Endothelial cell of umbilical vein (primary cell): ENCODE data around the gene LOXL3. TPM values are rescaled to one million over a fixed set of nuclear protein-coding genes. Genes with fewer than 3 reads are reported as not detected.

Experiments used
- BruUV-seq: library from RNA; stranded (reverse); fragments of 400-500 nt; replicated peaks from 2 replicates; lab custom pipeline; 2021; lab: Mats Ljungman, UMichigan
- CTCF ChIA-PET: fragments of 300-600, 350-600 bp; sonication (Branson Sonifier 250); formaldehyde crosslinking; loops from one replicate; lab custom pipeline; 2021; ENCODE audit warnings: antibody characterized with exemption, inconsistent platforms; lab: Charles Lee
- POLR2A ChIA-PET: fragments of 300-600, 350-600 bp; sonication (Branson Sonifier 250); formaldehyde crosslinking; loops from one replicate; lab custom pipeline; 2021; ENCODE audit warnings: antibody characterized with exemption, inconsistent platforms; lab: Charles Lee
- DNase-seq: peaks from one replicate; pipeline ENCODE4 v3.0.0-alpha.2; 2011; ENCODE audit warnings: low read depth, low spot score
- FAIRE-seq: peaks from 2 replicates; lab custom pipeline; 2011; peaks lifted over from hg19 to GRCh38; lab: Jason Lieb, UNC
- H2AFZ ChIP-seq: 2 replicates; pipeline ENCODE4 v1.6.0; 2012; ENCODE audit warnings: low read depth, low read length, control low read depth, inconsistent platforms
- H3K27ac ChIP-seq: 2 replicates; pipeline ENCODE4 v1.5.1; 2011; ENCODE audit warnings: low read depth, mild to moderate bottlenecking, control low read depth, low read length, moderate library complexity; ENCODE audit not compliant: insufficient read depth
- H3K27me3 ChIP-seq, 2 experiments: 2 replicates each; pipeline versions ENCODE4 v1.6.0 to v1.6.1; 2011; ENCODE audit warnings: low read length in 2 of 2, mixed read lengths in 1 of 2; ENCODE audit not compliant: control insufficient read depth in 2 of 2, insufficient read depth in 2 of 2
- H3K36me3 ChIP-seq, 2 experiments: 2 replicates in 1 of 2; 3 replicates in 1 of 2; pipeline ENCODE4 v1.5.1; 2011; ENCODE audit warnings: low read length in 2 of 2, mild to moderate bottlenecking in 1 of 2, moderate library complexity in 1 of 2; ENCODE audit not compliant: control insufficient read depth in 2 of 2, insufficient read depth in 2 of 2; ENCODE audit errors: extremely low read depth in 1 of 2
- H3K4me1 ChIP-seq: 3 replicates; pipeline ENCODE4 v1.5.1; 2011; ENCODE audit warnings: mild to moderate bottlenecking, low read length; ENCODE audit not compliant: control insufficient read depth, insufficient read depth; ENCODE audit errors: extremely low read depth
- H3K4me2 ChIP-seq: 2 replicates; pipeline ENCODE4 v1.6.1; 2011; ENCODE audit warnings: low read length, control low read depth, mixed read lengths; ENCODE audit not compliant: insufficient read depth
- H3K4me3 ChIP-seq, 3 experiments: fragments of 200-600 bp in 1 of 3; sonication (generic), shearing (Covaris generic) in 1 of 3; replicated peaks in 1 of 3; 2 replicates each; pipeline ENCODE4 v1.5.1; 2011 to 2016; ENCODE audit warnings: control low read depth in 3 of 3, low read length in 3 of 3, mild to moderate bottlenecking in 2 of 3, inconsistent platforms in 1 of 3, low read depth in 1 of 3, moderate library complexity in 1 of 3; ENCODE audit not compliant: insufficient read depth in 1 of 3
- H3K79me2 ChIP-seq: 2 replicates; pipeline ENCODE4 v1.6.0; 2012; ENCODE audit warnings: low read length, inconsistent platforms; ENCODE audit not compliant: control insufficient read depth, insufficient read depth
- H3K9ac ChIP-seq: replicated peaks from 2 replicates; pipeline ENCODE3; 2011; ENCODE audit warnings: low read length, control low read depth; ENCODE audit not compliant: insufficient read depth; ENCODE audit errors: extremely low read depth
- H3K9me1 ChIP-seq: replicated peaks from 3 replicates; pipeline ENCODE4 v1.6.0; 2011; ENCODE audit warnings: mild to moderate bottlenecking, low read length; ENCODE audit not compliant: control insufficient read depth, insufficient read depth; ENCODE audit errors: extremely low read depth
- H3K9me3 ChIP-seq: replicated peaks from 2 replicates; pipeline ENCODE4 v1.5.1; 2012; ENCODE audit warnings: low read length, inconsistent platforms; ENCODE audit not compliant: control insufficient read depth, insufficient read depth
- H4K20me1 ChIP-seq: replicated peaks from 2 replicates; pipeline ENCODE3; 2011; ENCODE audit warnings: mild to moderate bottlenecking, low read length; ENCODE audit not compliant: control insufficient read depth, insufficient read depth; ENCODE audit errors: extremely low read depth
- EZH2 ChIP-seq: IDR thresholded peaks from 2 replicates; pipeline ENCODE4 v1.6.1; 2012; ENCODE audit warnings: borderline replicate concordance, low read depth, mild to moderate bottlenecking, moderate library complexity, low read length, inconsistent platforms; ENCODE audit not compliant: severe bottlenecking
- FOS ChIP-seq: IDR thresholded peaks from 2 replicates; pipeline ENCODE4 v1.6.1; 2011; ENCODE audit warnings: mild to moderate bottlenecking, low read length, moderate library complexity, borderline replicate concordance; ENCODE audit not compliant: insufficient read depth
- GATA2 ChIP-seq: IDR thresholded peaks from 2 replicates; pipeline ENCODE4 v1.7.0; 2011; ENCODE audit warnings: low read depth, mild to moderate bottlenecking, moderate library complexity, mixed read lengths, low read length; ENCODE audit not compliant: insufficient read length, insufficient read depth
- JUN ChIP-seq: IDR thresholded peaks from 2 replicates; pipeline ENCODE4 v1.6.1; 2011; ENCODE audit warnings: borderline replicate concordance, low read depth; ENCODE audit not compliant: insufficient read length, insufficient read depth
- MYC ChIP-seq: IDR thresholded peaks from one replicate; pipeline ENCODE4 v1.6.1; 2011; ENCODE audit warnings: mild to moderate bottlenecking, low read depth, low read length
- POLR2A ChIP-seq: IDR thresholded peaks from 2 replicates; pipeline ENCODE4 v1.6.1; 2012; ENCODE audit warnings: low read depth, mild to moderate bottlenecking, control low read depth, low read length
- POLR2AphosphoS5 ChIP-seq: IDR thresholded peaks from 2 replicates; pipeline ENCODE4 v1.6.1; 2012; ENCODE audit warnings: low read depth, mild to moderate bottlenecking, control low read depth, low read length, moderate library complexity; ENCODE audit not compliant: insufficient read depth
- dilution Hi-C: fragments of 300-500 bp; cut with MboI; formaldehyde crosslinking; loops from one replicate; pipeline ENCODE4 v1.15.0; 2019; ENCODE audit warnings: low sequenced_read_pairs; ENCODE audit not compliant: extremely low pct_ligation_motif_present
- intact Hi-C: fragments of 100-400 bp; cut with micrococcal nuclease; formaldehyde crosslinking; loops from one replicate; pipeline ENCODE4 v1.10.0; 2022
- polyA plus RNA-seq, 4 experiments: library from polyadenylated mRNA; depleted of rRNA in 3 of 4; stranded (reverse) in 3 of 4; unstranded in 1 of 4; fragments of >200 nt; gene quantifications; 2 replicates each; pipeline versions ENCODE4 v1.2.1 to v1.2.3, GENCODE V29; 2011 to 2012; ENCODE audit warnings: missing spikeins in 1 of 4
- total RNA-seq: library from RNA; stranded (reverse); gene quantifications from 2 replicates; pipeline ENCODE4 v1.2.3, GENCODE V29; 2021
- TF ChIP-seq, protein P1 (sequence below), 2 donors: IDR thresholded peaks; 1 replicate in 1 of 2; 2 replicates in 1 of 2; pipeline ENCODE4 v1.5.1; 2011; ENCODE audit warnings: low read length in 2 of 2, mild to moderate bottlenecking in 2 of 2, moderate library complexity in 2 of 2, control low read depth in 1 of 2, inconsistent platforms in 1 of 2, low read depth in 1 of 2; ENCODE audit not compliant: insufficient read depth in 1 of 2; ENCODE audit errors: extremely low read depth in 1 of 2
- TF ChIP-seq, protein P2 (sequence below): IDR thresholded peaks from 2 replicates; pipeline ENCODE4 v1.6.1; 2011; ENCODE audit not compliant: insufficient read depth, insufficient read length

LOXL3 gene
- total and polyA plus RNA-seq, 2 donors (not counting 3 experiments of a cell fraction or from before 2014, with no cell fraction given): 0.95 to 1.3 TPM

GRCh38 chr2:74588664-74589063 is 34.9 kb upstream of the LOXL3 start:
- DNase-seq (no peak), FAIRE-seq (no peak)
- intact Hi-C loops (loop anchor here (5.0 kb wide), 1 partner anchor 251 kb away; no protein-coding TSS in a partner anchor), dilution Hi-C loops (no loop called here)
- H2AFZ ChIP-seq: no peak overlapping the region
- no TSS peak for BruUV-seq
- no peak overlapping the region for H3K9ac ChIP-seq
- H3K36me3 ChIP-seq: no peaks in the 10 kb centered on the region
- H3K4me1 ChIP-seq: no peaks in the 10 kb centered on the region
- TF ChIP-seq EZH2 (no peak), POLR2A (no peak), JUN (no peak), POLR2AphosphoS5 (no peak), GATA2 (no peak), MYC (no peak), FOS (no peak)
- TF ChIP-seq, protein P1, sequence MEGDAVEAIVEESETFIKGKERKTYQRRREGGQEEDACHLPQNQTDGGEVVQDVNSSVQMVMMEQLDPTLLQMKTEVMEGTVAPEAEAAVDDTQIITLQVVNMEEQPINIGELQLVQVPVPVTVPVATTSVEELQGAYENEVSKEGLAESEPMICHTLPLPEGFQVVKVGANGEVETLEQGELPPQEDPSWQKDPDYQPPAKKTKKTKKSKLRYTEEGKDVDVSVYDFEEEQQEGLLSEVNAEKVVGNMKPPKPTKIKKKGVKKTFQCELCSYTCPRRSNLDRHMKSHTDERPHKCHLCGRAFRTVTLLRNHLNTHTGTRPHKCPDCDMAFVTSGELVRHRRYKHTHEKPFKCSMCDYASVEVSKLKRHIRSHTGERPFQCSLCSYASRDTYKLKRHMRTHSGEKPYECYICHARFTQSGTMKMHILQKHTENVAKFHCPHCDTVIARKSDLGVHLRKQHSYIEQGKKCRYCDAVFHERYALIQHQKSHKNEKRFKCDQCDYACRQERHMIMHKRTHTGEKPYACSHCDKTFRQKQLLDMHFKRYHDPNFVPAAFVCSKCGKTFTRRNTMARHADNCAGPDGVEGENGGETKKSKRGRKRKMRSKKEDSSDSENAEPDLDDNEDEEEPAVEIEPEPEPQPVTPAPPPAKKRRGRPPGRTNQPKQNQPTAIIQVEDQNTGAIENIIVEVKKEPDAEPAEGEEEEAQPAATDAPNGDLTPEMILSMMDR (IDR thresholded peaks at IDR 0.05; ENCODE audit: extremely low read depth in 1 of 2, insufficient read depth in 1 of 2, low read depth in 1 of 2, low read length in 2 of 2): no peak
- TF ChIP-seq, protein P2, sequence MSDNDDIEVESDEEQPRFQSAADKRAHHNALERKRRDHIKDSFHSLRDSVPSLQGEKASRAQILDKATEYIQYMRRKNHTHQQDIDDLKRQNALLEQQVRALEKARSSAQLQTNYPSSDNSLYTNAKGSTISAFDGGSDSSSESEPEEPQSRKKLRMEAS: no peak
- no peak overlapping the region for H3K4me3 ChIP-seq
- no peaks in the 10 kb centered on the region for H3K9me1 ChIP-seq
- H3K4me2 ChIP-seq: no peak overlapping the region
- H4K20me1 ChIP-seq: no peaks in the 10 kb centered on the region
- POLR2A ChIA-PET: no interaction called here
- H3K79me2 ChIP-seq: no peaks in the 10 kb centered on the region
- no peak overlapping the region for H3K27ac ChIP-seq
- H3K27me3 ChIP-seq: peaks cover 21 to 41% of the 10 kb centered on the region in 2 experiments
- H3K9me3 ChIP-seq: no peaks in the 10 kb centered on the region
- CTCF ChIA-PET: interaction anchor here (0.7 to 5.3 kb wide), 21 partner anchors 10 to 339 kb away, joined by 3 to 72 read pairs (median 5); partner anchors contain the start of genes CCDC142, MOGS, PCGF1 and TTC31
